ENCODE measurements around the gene ARG2.

DNA sequence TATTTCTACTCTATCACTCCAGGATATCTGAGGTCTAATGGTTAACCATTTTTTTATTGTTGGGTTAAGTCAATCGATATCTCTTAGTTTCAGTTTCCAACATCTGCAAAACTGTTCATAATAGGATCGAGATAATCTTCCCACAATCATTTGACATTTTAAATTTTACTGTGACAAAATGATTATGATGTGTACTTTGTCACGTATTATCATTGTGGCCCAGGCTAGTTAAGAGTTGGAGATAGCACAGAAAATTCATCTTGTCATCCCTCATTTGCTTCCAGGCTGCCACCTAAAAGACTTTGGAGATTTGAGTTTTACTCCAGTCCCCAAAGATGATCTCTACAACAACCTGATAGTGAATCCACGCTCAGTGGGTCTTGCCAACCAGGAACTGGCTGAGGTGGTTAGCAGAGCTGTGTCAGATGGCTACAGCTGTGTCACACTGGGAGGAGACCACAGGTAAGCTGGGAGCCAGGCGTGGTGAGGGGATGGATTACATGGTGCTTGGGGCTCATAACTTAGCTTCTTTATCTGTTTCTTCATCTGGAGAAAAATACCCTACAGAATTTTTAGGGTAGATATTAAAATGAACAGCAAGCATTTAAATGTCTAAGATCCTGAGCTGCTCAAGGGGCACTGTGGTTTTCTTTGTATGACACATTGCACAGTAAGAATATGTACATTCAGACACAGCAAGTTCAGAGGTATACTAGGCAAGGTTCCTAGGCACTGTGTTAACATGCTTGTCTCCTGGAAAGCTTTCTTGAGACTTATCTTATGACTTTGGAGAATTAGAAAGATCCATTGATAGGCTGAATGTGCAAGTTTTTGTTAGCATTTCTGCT lies 22.4 kb downstream of the ARG2 start:
- TF ChIP-seq POLR2A (IDR thresholded peaks at IDR 0.05), result no peak
- TF ChIP-seq, protein P1, sequence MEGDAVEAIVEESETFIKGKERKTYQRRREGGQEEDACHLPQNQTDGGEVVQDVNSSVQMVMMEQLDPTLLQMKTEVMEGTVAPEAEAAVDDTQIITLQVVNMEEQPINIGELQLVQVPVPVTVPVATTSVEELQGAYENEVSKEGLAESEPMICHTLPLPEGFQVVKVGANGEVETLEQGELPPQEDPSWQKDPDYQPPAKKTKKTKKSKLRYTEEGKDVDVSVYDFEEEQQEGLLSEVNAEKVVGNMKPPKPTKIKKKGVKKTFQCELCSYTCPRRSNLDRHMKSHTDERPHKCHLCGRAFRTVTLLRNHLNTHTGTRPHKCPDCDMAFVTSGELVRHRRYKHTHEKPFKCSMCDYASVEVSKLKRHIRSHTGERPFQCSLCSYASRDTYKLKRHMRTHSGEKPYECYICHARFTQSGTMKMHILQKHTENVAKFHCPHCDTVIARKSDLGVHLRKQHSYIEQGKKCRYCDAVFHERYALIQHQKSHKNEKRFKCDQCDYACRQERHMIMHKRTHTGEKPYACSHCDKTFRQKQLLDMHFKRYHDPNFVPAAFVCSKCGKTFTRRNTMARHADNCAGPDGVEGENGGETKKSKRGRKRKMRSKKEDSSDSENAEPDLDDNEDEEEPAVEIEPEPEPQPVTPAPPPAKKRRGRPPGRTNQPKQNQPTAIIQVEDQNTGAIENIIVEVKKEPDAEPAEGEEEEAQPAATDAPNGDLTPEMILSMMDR (IDR thresholded peaks at IDR 0.05), result no peak

Measured in Peyer's patch (tissue), 4 donors.